Testis (tissue), 3 donors: ENCODE results near the gene PSME1. TPM values are rescaled to one million over a fixed set of nuclear protein-coding genes. Genes with fewer than 3 reads are reported as not detected.

Source experiments
- DNase-seq: peaks from one replicate; pipeline ENCODE4 v3.0.0-alpha.2; 2019
- H3K27ac ChIP-seq, 2 donors: fragments of 200-600 bp; sonication (generic); one replicate each; pipeline ENCODE4 v1.5.1; 2019
- H3K27me3 ChIP-seq: fragments of 200-600 bp; sonication (generic); one replicate; pipeline ENCODE4 v1.5.1; 2019
- H3K36me3 ChIP-seq: fragments of 200-600 bp; sonication (generic); one replicate; pipeline ENCODE4 v1.5.1; 2017; ENCODE audit warnings: low read depth; ENCODE audit errors: missing control alignments
- H3K4me1 ChIP-seq: fragments of 200-600 bp; sonication (generic); one replicate; pipeline ENCODE4 v1.5.1; 2019
- H3K4me3 ChIP-seq, 2 donors: fragments of 200-600 bp; sonication (generic); one replicate each; pipeline ENCODE4 v1.5.1; 2017 to 2019
- H3K9me3 ChIP-seq: fragments of 200-600 bp; sonication (generic); one replicate; pipeline ENCODE4 v1.5.1; 2017
- POLR2A ChIP-seq: fragments of 450-650 bp; IDR thresholded peaks from one replicate; pipeline ENCODE4 v1.6.1; 2017; ENCODE audit warnings: antibody characterized with exemption, mild to moderate bottlenecking, moderate library complexity
- WGBS, 2 donors: methylation state at CpG; one replicate each; pipeline ENCODE4 v1.1.5; 2018; 5-methylcytosine and 5-hydroxymethylcytosine counted together
- intact Hi-C: fragments of 100-400 bp; cut with DNase I; formaldehyde crosslinking; loops from one replicate; pipeline ENCODE4 v1.15.1; 2023; ENCODE audit warnings: low total_unique reads
- polyA plus RNA-seq: library from polyadenylated mRNA; stranded (reverse); fragments of 350-450 nt; fragmentation: Illumina TruSeq; extraction: RNeasy Lipid Tissue Mini Kit (QIAGEN cat#74804); gene quantifications from one replicate; pipeline ENCODE4 v1.2.3, GENCODE V29; 2014; ENCODE audit warnings: low read depth, low replicate concordance; ENCODE audit not compliant: insufficient read depth
- total RNA-seq, 2 donors: library from RNA; depleted of rRNA; stranded (reverse); fragments of >200 nt; gene quantifications; one replicate each; pipeline ENCODE4 v1.2.3, GENCODE V29; 2016
- TF ChIP-seq, protein P1 (sequence below), 3 experiments: fragments of 450-650 bp in 2 of 3; fragments of 200-600 bp in 1 of 3; sonication (generic) in 1 of 3; IDR thresholded peaks; one replicate each; pipeline ENCODE4 v1.5.1; 2016 to 2019; ENCODE audit warnings: antibody characterized with exemption in 3 of 3, mild to moderate bottlenecking in 2 of 3, moderate library complexity in 1 of 3

The PSME1 gene
- total and polyA plus RNA-seq, 3 donors from 2014 or later = 43.3 to 101 (median 63.9) TPM

DNA sequence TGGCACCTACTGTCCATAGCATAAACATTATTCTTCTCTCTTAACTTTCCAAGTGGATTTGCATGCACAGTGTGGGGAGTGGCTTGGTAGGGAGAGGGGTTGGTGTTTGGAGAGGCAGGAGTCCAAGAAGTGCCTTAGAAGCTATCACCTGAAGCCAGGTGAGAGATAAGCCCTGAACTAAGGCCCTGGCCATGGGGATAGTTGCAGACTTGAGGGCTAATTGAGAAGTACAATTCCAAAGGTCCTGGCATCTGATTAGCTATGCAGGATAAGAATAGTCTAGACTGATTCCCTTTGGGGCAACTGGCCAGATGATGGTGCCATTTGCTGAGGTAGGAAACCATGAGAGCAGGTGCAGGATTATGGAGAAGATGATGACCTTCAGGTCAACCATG, 43.9 kb upstream of the PSME1 start:
- TF ChIP-seq, protein P1, sequence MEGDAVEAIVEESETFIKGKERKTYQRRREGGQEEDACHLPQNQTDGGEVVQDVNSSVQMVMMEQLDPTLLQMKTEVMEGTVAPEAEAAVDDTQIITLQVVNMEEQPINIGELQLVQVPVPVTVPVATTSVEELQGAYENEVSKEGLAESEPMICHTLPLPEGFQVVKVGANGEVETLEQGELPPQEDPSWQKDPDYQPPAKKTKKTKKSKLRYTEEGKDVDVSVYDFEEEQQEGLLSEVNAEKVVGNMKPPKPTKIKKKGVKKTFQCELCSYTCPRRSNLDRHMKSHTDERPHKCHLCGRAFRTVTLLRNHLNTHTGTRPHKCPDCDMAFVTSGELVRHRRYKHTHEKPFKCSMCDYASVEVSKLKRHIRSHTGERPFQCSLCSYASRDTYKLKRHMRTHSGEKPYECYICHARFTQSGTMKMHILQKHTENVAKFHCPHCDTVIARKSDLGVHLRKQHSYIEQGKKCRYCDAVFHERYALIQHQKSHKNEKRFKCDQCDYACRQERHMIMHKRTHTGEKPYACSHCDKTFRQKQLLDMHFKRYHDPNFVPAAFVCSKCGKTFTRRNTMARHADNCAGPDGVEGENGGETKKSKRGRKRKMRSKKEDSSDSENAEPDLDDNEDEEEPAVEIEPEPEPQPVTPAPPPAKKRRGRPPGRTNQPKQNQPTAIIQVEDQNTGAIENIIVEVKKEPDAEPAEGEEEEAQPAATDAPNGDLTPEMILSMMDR (IDR thresholded peaks at IDR 0.05) = no peak

DNA sequence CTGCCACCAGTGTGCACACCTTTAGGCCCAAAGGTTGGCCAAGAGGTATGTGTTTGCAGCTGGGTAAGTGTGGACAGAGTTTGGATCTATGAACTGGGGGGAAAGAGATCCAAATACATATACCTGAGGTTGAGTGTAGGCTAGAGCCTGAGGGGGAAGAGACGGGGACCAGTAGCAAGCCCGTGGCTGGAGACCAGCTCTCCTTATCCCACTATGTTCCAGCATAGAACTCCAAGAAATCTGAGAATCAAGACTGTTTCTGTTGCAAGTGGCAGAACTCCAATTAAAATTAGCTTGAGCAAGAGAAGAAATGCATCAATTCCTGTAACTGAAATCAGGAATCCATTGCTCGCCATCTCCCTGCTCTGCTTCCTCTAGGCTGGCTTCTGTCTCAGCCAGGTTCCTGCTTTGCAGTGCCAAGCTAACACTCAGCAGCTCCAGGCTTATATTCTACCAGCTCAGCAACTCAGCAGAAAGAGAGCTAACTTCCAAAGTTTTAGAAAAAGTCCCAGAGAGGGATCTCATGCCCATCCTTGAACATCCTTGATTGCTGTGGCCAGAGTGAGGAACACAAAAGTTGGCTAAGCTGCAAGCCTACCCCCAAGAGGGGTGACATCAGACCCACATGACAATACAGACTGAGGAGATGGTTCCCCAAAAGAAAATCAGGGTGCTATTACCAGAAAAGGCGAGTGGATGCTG, 43.3 kb upstream of the PSME1 start:
- Histone ChIP-seq H3K27ac (no peak overlapping the region), H3K9me3 (no peaks in the 10 kb centered on the region), H3K27me3 (no peaks in the 10 kb centered on the region), H3K36me3 (no peaks in the 10 kb centered on the region), H3K4me3 (no peak overlapping the region), H3K4me1 (peaks cover 12% of the 10 kb centered on the region)
- intact Hi-C loops = no loop called here
- WGBS, 2 donors = 67 to 82% methylated on average over 4 of the region's 4 CpGs
- TF ChIP-seq POLR2A = no peak
- TF ChIP-seq, protein P1 (IDR thresholded peaks at IDR 0.05) = no peak
- DNase-seq = no peak

More for the DNA sequence above, 43.9 kb upstream of the PSME1 start:
- no peak overlapping the region for H3K27ac ChIP-seq
- H3K4me1 ChIP-seq = peaks cover 12% of the 10 kb centered on the region
- no peaks in the 10 kb centered on the region for H3K27me3 ChIP-seq
- H3K9me3 ChIP-seq = no peaks in the 10 kb centered on the region
- intact Hi-C loops = no loop called here
- no peaks in the 10 kb centered on the region for H3K36me3 ChIP-seq
- no peak overlapping the region for H3K4me3 ChIP-seq
- DNase-seq = no peak

DNA sequence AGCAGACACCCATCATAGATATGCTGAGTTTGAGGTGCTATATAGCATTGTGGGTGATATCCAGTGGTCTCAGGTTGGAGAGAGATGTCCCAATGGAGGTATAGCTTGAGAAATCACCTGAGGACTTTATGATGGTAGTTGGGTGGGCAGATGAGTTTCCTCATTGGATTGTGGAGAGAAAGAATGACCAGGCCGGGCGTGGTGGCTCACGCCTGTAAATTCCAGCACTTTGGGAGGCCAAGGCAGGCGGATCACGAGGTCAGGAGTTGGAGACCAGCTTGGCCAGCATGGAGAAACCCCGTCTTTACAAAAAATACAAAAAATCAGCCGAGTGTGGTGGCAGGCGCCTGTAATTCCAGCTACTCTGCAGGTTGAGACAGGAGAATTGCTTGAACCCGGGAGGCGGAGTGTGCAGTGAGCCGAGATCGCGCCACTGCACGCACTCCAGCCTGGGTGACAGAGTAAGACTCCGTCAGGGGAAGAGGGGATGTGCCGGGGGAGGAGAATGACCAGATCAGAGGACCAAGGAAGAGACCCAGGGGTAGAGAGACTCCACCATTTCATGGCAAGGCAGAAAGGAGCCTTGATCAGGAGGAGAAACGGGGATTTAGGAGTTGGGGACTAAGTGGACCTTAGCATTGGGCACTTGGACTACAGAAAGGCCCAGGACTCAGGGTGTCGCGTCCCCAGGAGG, 42.6 kb upstream of the PSME1 start:
- no peak for DNase-seq
- Histone ChIP-seq H3K4me1 (peaks cover 12% of the 10 kb centered on the region), H3K4me3 (peak overlapping the region; percentile 54 to 89), H3K27me3 (no peaks in the 10 kb centered on the region), H3K9me3 (no peaks in the 10 kb centered on the region), H3K27ac (peak overlapping the region in 1 of 2 donors; percentile 82), H3K36me3 (no peaks in the 10 kb centered on the region)
- 42 to 77% methylated on average over 19 of the region's 19 CpGs for WGBS, 2 donors
- intact Hi-C loops = no loop called here
- no peak for TF ChIP-seq POLR2A
- TF ChIP-seq, protein P1 (IDR thresholded peaks at IDR 0.05) = no peak

DNA sequence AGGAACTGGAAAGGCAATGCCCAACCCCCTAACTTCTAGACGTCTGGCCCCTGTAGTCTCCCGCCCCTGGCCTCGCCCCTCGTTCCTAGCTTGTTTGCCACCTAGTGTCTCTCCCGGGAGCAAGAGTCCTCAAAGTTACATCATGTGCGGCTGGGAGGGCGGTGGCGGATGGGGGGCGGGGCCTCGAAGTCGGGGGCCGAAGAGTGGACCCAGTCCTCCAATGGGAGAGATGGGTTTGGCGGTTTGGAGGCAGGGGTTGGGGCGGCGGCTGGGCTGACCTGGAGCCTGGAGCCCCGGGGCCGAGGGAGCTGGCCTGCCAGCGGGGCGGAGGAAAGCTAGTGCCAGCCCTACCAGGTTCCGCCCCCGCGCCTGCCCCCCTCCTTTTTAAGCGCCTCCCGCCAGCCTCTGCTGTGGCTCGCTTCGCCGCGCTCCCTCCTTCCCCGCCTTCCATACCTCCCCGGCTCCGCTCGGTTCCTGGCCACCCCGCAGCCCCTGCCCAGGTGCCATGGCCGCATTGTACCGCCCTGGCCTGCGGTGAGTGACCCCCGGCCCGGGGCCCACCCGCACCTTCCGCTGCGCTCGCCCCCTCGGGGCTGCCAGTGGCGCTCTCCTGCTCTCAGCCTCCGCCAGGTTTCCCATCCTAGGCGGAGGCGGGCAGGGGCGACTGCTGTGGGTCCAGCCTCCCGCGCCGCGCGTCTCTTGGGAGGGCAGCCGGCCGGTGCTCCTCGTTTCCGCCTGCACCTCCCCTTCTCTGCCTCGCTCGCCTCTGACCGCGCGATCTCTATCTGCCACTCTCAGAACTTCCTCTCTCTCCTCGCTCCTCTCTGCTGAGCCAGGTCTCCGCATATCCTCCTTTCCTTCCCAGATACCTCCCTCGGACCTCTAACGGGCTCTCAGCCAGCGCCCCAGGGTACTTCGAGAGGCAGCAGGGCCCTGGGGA, 41.8 kb upstream of the PSME1 start, which contains the start of gene PCK2:
Gene PCK2, plus strand, starts transcription at position 411 of the 940 bp plus-strand sequence. Its CDS starts 95 bp downstream, at position 506.
- intact Hi-C loops = no loop called here
- no peak for TF ChIP-seq POLR2A
- TF ChIP-seq, protein P1 (IDR thresholded peaks at IDR 0.05) = no peak
- Histone ChIP-seq H3K4me3 (peak within 1 kb of the TSS; percentile 54 to 89), H3K4me1 (peaks cover 12% of the 10 kb centered on the region), H3K9me3 (no peaks in the 10 kb centered on the region), H3K36me3 (no peaks in the 10 kb centered on the region), H3K27me3 (no peaks in the 10 kb centered on the region), H3K27ac (peak within 1 kb of the TSS; percentile 82 to 85)
- peak; percentile 82 for DNase-seq
- 0 to 1% methylated on average over 26 to 68 of the region's 68 CpGs for WGBS, 2 donors
